Pancreas (tissue), 10 donors: Measurements from ENCODE around the gene SERPINB6. TPM values are rescaled to one million over a fixed set of nuclear protein-coding genes. Genes with fewer than 3 reads are reported as not detected.
"Not testable (repeated sequence)": the region's sequence is repeated elsewhere in the genome, so short reads cannot be mapped to it uniquely, and the experiment has no call there.

Experiments
- ATAC-seq, 4 donors: fragments of 200-7000 bp; cut with Tn5 transposase; one replicate each; pipeline versions ENCODE4 v1.8.0 to v1.9.1; 2020; ENCODE audit warnings: mild to moderate bottlenecking in 4 of 4, moderate library complexity in 4 of 4
- DNase-seq, 6 donors: peaks; one replicate each; pipeline ENCODE4 v3.0.0-alpha.2; 2020
- FAIRE-seq: peaks from 2 replicates; lab custom pipeline; 2012; peaks lifted over from hg19 to GRCh38; lab: Jason Lieb, UNC
- H3K27ac ChIP-seq, 4 donors: fragments of 200-600 bp; sonication (generic); 1 replicate in 3 of 4; 2 replicates in 1 of 4; pipeline versions ENCODE4 v1.5.0 to v1.8.0; 2020
- H3K27me3 ChIP-seq, 4 donors: fragments of 200-600 bp; one replicate each; pipeline ENCODE4 v1.8.0; 2021
- H3K36me3 ChIP-seq, 3 donors: fragments of 200-600 bp; sonication (generic) in 1 of 3; one replicate each; pipeline versions ENCODE4 v1.5.0 to v1.8.0; 2020 to 2021
- H3K4me1 ChIP-seq, 3 donors: fragments of 200-600 bp; one replicate each; pipeline ENCODE4 v1.8.0; 2021
- H3K4me3 ChIP-seq, 4 donors: fragments of 200-600 bp; sonication (generic) in 2 of 4; one replicate each; pipeline versions ENCODE4 v1.5.0 to v1.8.0; 2020 to 2021
- H3K9me3 ChIP-seq, 4 donors: fragments of 200-600 bp; one replicate each; pipeline ENCODE4 v1.8.0; 2021
- WGBS, 2 donors: extraction: QIAGEN DNeasy Blood & Tissue Kit; methylation state at CpG; one replicate each; pipeline ENCODE4 v1.1.7; 2013; 5-methylcytosine and 5-hydroxymethylcytosine counted together
- intact Hi-C, 3 donors: fragments of 100-400 bp; cut with DNase I; formaldehyde crosslinking; loops; one replicate each; pipeline versions ENCODE4 v1.11.1 to v1.14.2; 2022
- polyA plus RNA-seq, 2 donors: library from polyadenylated mRNA; stranded (reverse); fragments of 200-250 nt; gene quantifications; one replicate each; pipeline ENCODE4 v1.2.3, GENCODE V29; 2013
- total RNA-seq, 6 donors: library from RNA; stranded (reverse); fragmentation: NEBNext Ultra II Directional in 4 of 6; extraction: Animal tissue kit (Norgen Biotek cat#: 25700) in 4 of 6; gene quantifications; one replicate each; pipeline versions ENCODE4 v1.2.1 to v1.2.4, GENCODE V29; 2021 to 2023
- TF ChIP-seq, protein P1 (sequence below), 4 donors: fragments of 200-600 bp; sonication (generic) in 3 of 4; IDR thresholded peaks; one replicate each; pipeline versions ENCODE4 v1.5.0 to v1.8.0; 2021; ENCODE audit warnings: antibody characterized with exemption in 4 of 4
- donor health status: healthy with polysubstance abuse.
- donor health status: DM: no; HTN: no; CAD: no; lungs with moderate emphysema.
- donor health status: DM: no; HTN: no; CAD: no.
- donor health status: control.
- donor health status: control.
- donor health status: Bipolar disorder and iron deficiency.
- donor health status: DM: yes; HTN: yes; CAD: no.
- donor health status: DM: no; HTN: no; CAD: no.
- donor health status: DM: no; HTN: no; CAD: no.
- donor health status: DM: yes; HTN: yes; CAD: no.

Gene SERPINB6
- total and polyA plus RNA-seq, 8 donors, result 77.7 to 193 (median 103) TPM

DNA sequence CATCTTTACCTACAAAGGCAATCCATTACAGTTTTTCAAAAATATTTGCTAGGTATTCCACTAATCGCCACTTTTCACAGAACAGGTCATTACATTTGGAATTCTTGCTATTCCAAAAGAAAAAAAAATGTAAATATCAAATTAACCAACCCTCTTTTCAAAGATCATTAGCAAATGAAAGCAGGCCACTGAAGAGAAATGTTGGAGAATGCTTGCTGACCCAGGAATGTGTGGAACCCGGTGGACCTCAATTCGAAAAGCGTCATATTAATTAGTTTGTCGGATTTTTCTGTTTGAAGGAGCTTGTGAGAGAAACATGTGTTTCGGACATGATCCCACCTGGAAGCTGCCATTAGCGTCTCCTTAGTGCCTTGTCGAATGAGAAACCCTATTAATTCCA lies 40.3 kb downstream of the SERPINB6 start:
- H3K27ac ChIP-seq, result no peak overlapping the region
- H3K4me1 ChIP-seq, result peaks cover 0 to 3% (median 0%) of the 10 kb centered on the region in 3 donors
- no peak for FAIRE-seq
- H3K4me3 ChIP-seq, result no peak overlapping the region
- H3K27me3 ChIP-seq, result no peaks in the 10 kb centered on the region
- no peak for ATAC-seq
- DNase-seq, result no peak
- no peaks in the 10 kb centered on the region for H3K9me3 ChIP-seq
- TF ChIP-seq, protein P1, sequence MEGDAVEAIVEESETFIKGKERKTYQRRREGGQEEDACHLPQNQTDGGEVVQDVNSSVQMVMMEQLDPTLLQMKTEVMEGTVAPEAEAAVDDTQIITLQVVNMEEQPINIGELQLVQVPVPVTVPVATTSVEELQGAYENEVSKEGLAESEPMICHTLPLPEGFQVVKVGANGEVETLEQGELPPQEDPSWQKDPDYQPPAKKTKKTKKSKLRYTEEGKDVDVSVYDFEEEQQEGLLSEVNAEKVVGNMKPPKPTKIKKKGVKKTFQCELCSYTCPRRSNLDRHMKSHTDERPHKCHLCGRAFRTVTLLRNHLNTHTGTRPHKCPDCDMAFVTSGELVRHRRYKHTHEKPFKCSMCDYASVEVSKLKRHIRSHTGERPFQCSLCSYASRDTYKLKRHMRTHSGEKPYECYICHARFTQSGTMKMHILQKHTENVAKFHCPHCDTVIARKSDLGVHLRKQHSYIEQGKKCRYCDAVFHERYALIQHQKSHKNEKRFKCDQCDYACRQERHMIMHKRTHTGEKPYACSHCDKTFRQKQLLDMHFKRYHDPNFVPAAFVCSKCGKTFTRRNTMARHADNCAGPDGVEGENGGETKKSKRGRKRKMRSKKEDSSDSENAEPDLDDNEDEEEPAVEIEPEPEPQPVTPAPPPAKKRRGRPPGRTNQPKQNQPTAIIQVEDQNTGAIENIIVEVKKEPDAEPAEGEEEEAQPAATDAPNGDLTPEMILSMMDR (IDR thresholded peaks at IDR 0.05), result no peak
- WGBS, 2 donors, result 88 to 89% methylated on average over 8 of the region's 8 CpGs
- no peaks in the 10 kb centered on the region for H3K36me3 ChIP-seq
- intact Hi-C loops, result loop anchor here (5.0 to 10.0 kb wide), 2 partner anchors 84 to 146 kb away; no protein-coding TSS in a partner anchor

DNA sequence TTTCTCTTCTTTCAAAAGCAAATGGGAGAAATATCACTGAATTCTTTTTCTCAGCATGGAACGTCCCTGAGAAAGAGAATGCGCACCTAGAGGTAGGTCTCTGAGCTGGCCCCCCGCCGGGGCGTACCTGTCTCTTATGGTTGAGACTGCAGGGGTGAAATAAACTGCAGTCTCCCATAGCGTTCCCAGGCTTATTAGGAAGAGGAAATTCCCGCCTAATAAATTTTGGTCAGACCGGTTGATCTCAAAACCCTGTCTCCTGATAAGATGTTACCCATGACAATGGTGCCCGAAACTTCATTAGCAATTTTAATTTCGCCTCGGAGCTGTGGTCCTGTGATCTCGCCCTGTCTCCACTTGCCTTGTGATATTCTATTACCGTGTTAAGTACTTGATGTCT lies 43.4 kb downstream of the SERPINB6 start:
- DNase-seq, ATAC-seq, H3K4me1 ChIP-seq, H3K9me3 ChIP-seq, H3K4me3 ChIP-seq, H3K36me3 ChIP-seq, H3K27me3 ChIP-seq, FAIRE-seq, intact Hi-C loops, H3K27ac ChIP-seq: not testable (repeated sequence)
- WGBS, 2 donors, result 73 to 81% methylated on average over 13 of the region's 13 CpGs

DNA sequence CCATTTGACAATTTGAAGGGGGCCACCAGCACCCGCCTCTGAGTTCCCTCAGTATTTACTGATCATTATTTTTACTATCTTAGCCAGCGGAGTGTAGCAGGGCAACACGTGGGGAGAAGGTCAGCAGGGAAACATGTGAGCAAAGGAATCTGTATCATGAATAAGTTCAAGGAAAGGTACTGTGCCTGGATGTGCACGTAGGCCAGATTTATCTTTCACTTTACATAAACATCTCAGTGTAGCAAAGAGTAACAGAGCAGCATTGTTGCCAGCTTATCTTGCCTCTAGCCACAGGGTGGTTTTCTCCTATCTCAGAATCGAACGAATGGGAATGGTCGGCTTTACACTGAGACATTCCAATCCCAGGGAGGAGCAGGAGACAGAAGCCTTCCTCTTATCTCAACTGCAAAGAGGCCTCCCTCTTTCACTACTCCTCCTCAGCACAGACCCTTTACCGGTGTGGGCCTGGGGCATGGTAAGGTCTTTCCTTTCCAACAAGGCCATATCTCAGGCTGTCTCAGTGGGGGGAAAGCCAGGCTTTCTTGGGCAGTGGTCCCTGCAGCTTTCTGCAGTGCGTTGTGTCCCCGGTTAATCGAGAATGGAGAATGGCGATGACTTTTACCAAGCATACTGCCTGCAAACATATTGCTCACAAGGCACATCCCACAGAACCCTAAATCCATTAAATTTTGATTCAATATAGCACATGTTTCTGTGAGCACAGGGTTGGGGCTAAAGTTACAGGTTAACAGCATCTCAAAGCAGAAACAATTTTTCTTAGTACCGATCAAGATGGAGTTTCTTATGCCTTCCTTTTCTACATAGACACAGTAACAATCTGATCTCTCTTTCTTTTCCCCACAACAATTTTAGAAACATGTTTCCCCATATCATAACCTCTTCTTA lies 45.3 kb downstream of the SERPINB6 start:
- H3K4me1 ChIP-seq, DNase-seq, ATAC-seq, intact Hi-C loops, H3K36me3 ChIP-seq, H3K4me3 ChIP-seq, FAIRE-seq, H3K27me3 ChIP-seq, H3K27ac ChIP-seq, H3K9me3 ChIP-seq: not testable (repeated sequence)
- 48 to 52% methylated on average over 13 of the region's 13 CpGs for WGBS, 2 donors

DNA sequence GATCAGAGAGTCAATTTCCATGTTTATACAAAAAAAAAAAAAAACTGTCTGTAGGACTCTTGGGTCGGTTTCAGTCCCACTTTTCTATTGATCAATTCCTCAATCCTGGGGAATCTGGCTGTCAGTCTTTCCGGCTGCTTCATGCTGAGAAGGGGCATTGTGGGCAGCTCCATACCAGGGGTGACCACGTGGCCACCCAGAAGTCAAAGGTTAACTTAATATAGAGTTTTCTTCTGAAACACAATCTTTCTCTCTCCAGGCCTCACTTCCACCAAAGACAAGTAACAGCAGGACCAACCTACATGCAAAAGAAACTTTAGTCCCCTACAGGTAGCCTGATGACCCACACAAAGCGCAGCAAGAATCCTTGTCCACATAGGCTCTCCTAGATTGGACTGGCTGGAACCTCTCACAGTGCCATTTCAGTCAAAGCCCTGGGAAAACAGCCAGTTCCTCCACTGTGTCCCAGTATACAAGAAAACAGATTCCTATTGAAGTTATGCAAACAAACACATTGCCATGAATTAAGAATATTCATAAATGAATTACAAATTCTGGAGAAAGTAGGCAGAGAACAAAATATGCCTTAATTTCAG lies 49.7 kb downstream of the SERPINB6 start:
- Histone ChIP-seq H3K27me3 (no peaks in the 10 kb centered on the region), H3K4me1 (no peaks in the 10 kb centered on the region), H3K9me3 (no peaks in the 10 kb centered on the region), H3K27ac (no peak overlapping the region), H3K4me3 (no peak overlapping the region), H3K36me3 (no peaks in the 10 kb centered on the region)
- no peak for FAIRE-seq
- no peak for ATAC-seq
- 63 to 79% methylated on average over 4 of the region's 4 CpGs for WGBS, 2 donors
- intact Hi-C loops, result no loop called here
- TF ChIP-seq, protein P1 (IDR thresholded peaks at IDR 0.05), result no peak
- no peak for DNase-seq

DNA sequence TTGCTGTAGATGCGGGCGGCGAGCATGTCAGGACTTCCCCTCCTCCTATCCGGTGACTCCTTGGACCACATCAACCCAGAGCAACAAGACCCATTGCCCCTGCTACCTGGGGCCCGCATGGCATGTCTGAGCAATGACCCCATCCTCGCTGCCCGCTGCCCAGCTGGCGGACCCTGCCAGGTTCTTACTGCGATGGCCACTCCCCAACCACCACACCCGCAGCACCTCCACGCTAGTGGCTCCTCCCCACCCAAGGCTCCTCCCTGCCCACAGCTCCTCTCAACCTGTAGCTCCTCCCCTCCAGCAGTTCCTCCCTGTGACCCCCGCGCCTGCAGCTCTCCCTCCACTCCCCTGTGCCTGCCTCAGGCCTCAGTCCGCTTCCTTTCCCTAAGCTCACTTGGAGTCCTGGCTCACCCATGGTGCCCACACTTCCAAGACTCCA lies 50.7 kb downstream of the SERPINB6 start:
- no peak for FAIRE-seq
- no peaks in the 10 kb centered on the region for H3K4me1 ChIP-seq

More for the DNA sequence above, 50.7 kb downstream of the SERPINB6 start:
- ATAC-seq, result no peak
- intact Hi-C loops, result no loop called here
- Histone ChIP-seq H3K36me3 (no peaks in the 10 kb centered on the region), H3K9me3 (no peaks in the 10 kb centered on the region), H3K4me3 (no peak overlapping the region), H3K27me3 (no peaks in the 10 kb centered on the region), H3K27ac (no peak overlapping the region)
- WGBS, 2 donors, result 94 to 96% methylated on average over 14 of the region's 14 CpGs
- no peak for DNase-seq
- TF ChIP-seq, protein P1 (IDR thresholded peaks at IDR 0.05), result no peak
